Right lobe of liver (tissue), 6 donors: ENCODE data around the gene PSD4. TPM values are rescaled to one million over a fixed set of nuclear protein-coding genes. Genes with fewer than 3 reads are reported as not detected.

ENCODE experiments used
- ATAC-seq, 4 donors: fragments of 200-7000 bp; cut with Tn5 transposase; one replicate each; pipeline ENCODE4 v1.9.1; 2020; ENCODE audit warnings: mild to moderate bottlenecking in 4 of 4, moderate library complexity in 4 of 4
- DNase-seq, 3 donors: peaks; one replicate each; pipeline ENCODE4 v3.0.0-alpha.2; 2020
- H3K27ac ChIP-seq, 3 donors: fragments of 200-600 bp; one replicate each; pipeline ENCODE4 v1.8.0; 2022
- H3K27me3 ChIP-seq, 2 donors: fragments of 200-600 bp; one replicate each; pipeline ENCODE4 v1.8.0; 2022
- H3K36me3 ChIP-seq, 4 donors: fragments of 200-600 bp; sonication (generic) in 1 of 4; one replicate each; pipeline versions ENCODE4 v1.5.1 to v1.8.0; 2017 to 2022; ENCODE audit warnings: control low read depth in 1 of 4
- H3K4me1 ChIP-seq, 4 donors: fragments of 200-600 bp; sonication (generic) in 1 of 4; one replicate each; pipeline versions ENCODE4 v1.5.1 to v1.8.0; 2017 to 2022; ENCODE audit warnings: control low read depth in 1 of 4
- H3K4me3 ChIP-seq, 3 donors: fragments of 200-600 bp; one replicate each; pipeline ENCODE4 v1.8.0; 2022
- H3K9me3 ChIP-seq, 4 donors: fragments of 200-600 bp; sonication (generic) in 1 of 4; one replicate each; pipeline versions ENCODE4 v1.5.1 to v1.8.0; 2017 to 2022; ENCODE audit warnings: control low read depth in 1 of 4
- CTCF ChIP-seq, 4 donors: fragments of 200-600 bp in 3 of 4; fragments of 450-650 bp in 1 of 4; IDR thresholded peaks; one replicate each; pipeline versions ENCODE4 v1.5.1 to v1.8.0; 2016 to 2022; ENCODE audit warnings: antibody characterized with exemption in 4 of 4, mild to moderate bottlenecking in 2 of 4
- POLR2A ChIP-seq: fragments of 450-650 bp; IDR thresholded peaks from one replicate; pipeline ENCODE4 v1.6.1; 2017; ENCODE audit warnings: antibody characterized with exemption, mild to moderate bottlenecking
- WGBS: methylation state at CpG from one replicate; pipeline ENCODE4 v1.1.6; 2018; ENCODE audit warnings: low coverage, low lambda C conversion rate; ENCODE audit not compliant: insufficient coverage; ENCODE audit errors: missing lambda C conversion rate; 5-methylcytosine and 5-hydroxymethylcytosine counted together
- intact Hi-C, 2 donors: fragments of 100-400 bp; cut with DNase I; formaldehyde crosslinking; loops; one replicate each; pipeline versions ENCODE4 v1.11.2 to v1.14.1; 2022
- total RNA-seq, 6 experiments: library from RNA; depleted of rRNA in 2 of 6; stranded (reverse); fragments of >200 nt in 2 of 6; fragmentation: NEBNext Ultra II Directional in 3 of 6; extraction: Animal tissue kit (Norgen Biotek cat#: 25700) in 3 of 6; gene quantifications; one replicate each; pipeline versions ENCODE4 v1.1.0 to v1.2.4, GENCODE V29; 2016 to 2023
- donor health status: DM: no; HTN: yes; CAD: no.
- donor health status: DM: no; HTN: no; CAD: no.
- donor health status: DM: no; HTN: no; CAD: no.
- donor health status: DM: no; HTN: yes; CAD: no.
- donor health status: DM: no; HTN: yes; CAD: no.

Gene PSD4
- total RNA-seq, 6 experiments from 2014 or later, result 38.0 to 77.8 (median 58.7) TPM

GRCh38 chr2:113126845-113127645 lies 46.7 kb upstream of the PSD4 start, which contains the start of gene IL1RN:
TSS of gene IL1RN (plus strand) at chr2:113127598. CDS start at chr2:113127625, 27 bp downstream.
- TF ChIP-seq CTCF (IDR thresholded peaks at IDR 0.05) (no peak), POLR2A (peak; percentile 87)
- H3K4me1 ChIP-seq, result peaks cover 0 to 32% (median 13%) of the 10 kb centered on the region in 4 donors
- H3K4me3 ChIP-seq, result peak within 1 kb of the TSS; percentile 63 to 69 (median 65)
- no peaks in the 10 kb centered on the region for H3K9me3 ChIP-seq
- no peaks in the 10 kb centered on the region for H3K27me3 ChIP-seq
- intact Hi-C loops, result no loop called here
- WGBS, result 22% methylated on average over 16 of the region's 16 CpGs
- H3K36me3 ChIP-seq, result peaks cover 0 to 26% (median 8%) of the 10 kb centered on the region in 4 donors
- H3K27ac ChIP-seq, result peak within 1 kb of the TSS; percentile 97 to 99 (median 98)
- DNase-seq (peak; percentile 65 to 74 (median 71)), ATAC-seq (peak; percentile 48 to 75 (median 54))

- Histone ChIP-seq H3K4me1 (peaks cover 0 to 27% (median 12%) of the 10 kb centered on the region in 4 donors), H3K27me3 (no peaks in the 10 kb centered on the region), H3K36me3 (peaks cover 0 to 34% (median 11%) of the 10 kb centered on the region in 4 donors), H3K9me3 (no peaks in the 10 kb centered on the region), H3K27ac (peak overlapping the region; percentile 97 to 99 (median 98)), H3K4me3 (peak overlapping the region; percentile 63 to 69 (median 65))
- peak in 1 of 3 donors; percentile 48 for DNase-seq
- intact Hi-C loops, result no loop called here
- WGBS, result 19% methylated on average over 13 of the region's 15 CpGs
- ATAC-seq, result peak in 3 of 4 donors; percentile 1 to 23 (median 5)
- TF ChIP-seq CTCF (IDR thresholded peaks at IDR 0.05) (no peak), POLR2A (peak; percentile 51)
Measured at GRCh38 chr2:113127646-113128570, 45.9 kb upstream of the PSD4 start.

GRCh38 chr2:113129519-113130078 lies 44.2 kb upstream of the PSD4 start:
- Histone ChIP-seq H3K27me3 (no peaks in the 10 kb centered on the region), H3K36me3 (peaks cover 0 to 47% (median 18%) of the 10 kb centered on the region in 4 donors), H3K27ac (peak overlapping the region in 2 of 3 donors; percentile 98 to 99), H3K4me1 (peaks cover 0 to 19% (median 9%) of the 10 kb centered on the region in 4 donors), H3K4me3 (peak overlapping the region; percentile 63 to 69 (median 65)), H3K9me3 (no peaks in the 10 kb centered on the region)
- ATAC-seq (no peak), DNase-seq (peak in 1 of 3 donors; percentile 35)
- 60% methylated on average over 1 of the region's 2 CpGs for WGBS
- TF ChIP-seq POLR2A (no peak), CTCF (IDR thresholded peaks at IDR 0.05) (no peak)
- intact Hi-C loops, result loop anchor here (5.0 to 10.0 kb wide), 3 partner anchors 45 to 65 kb away; no protein-coding TSS in a partner anchor
